NCI-H1694 (cell line): ENCODE measurements around the gene INAFM2.
A peak's percentile ranks its signal among the peaks of the same experiment; 100 is the strongest.

Source experiments
- DNase-seq: peaks from one replicate; lab custom pipeline; 2025; lab: John Stamatoyannopoulos, UW

INAFM2 gene

GRCh38 chr15:40365016-40365415, 41.5 kb downstream of the INAFM2 start:
- DNase-seq: no peak

- DNase-seq: no peak
Measured at GRCh38 chr15:40365624-40366456, 42.3 kb downstream of the INAFM2 start.

GRCh38 chr15:40366457-40367370, 43.2 kb downstream of the INAFM2 start:
- DNase-seq: no peak

GRCh38 chr15:40367371-40367685, 43.8 kb downstream of the INAFM2 start:
- DNase-seq: no peak

GRCh38 chr15:40367686-40368611, 44.5 kb downstream of the INAFM2 start:
- DNase-seq: peak; percentile 68

- no peak for DNase-seq
Measured at GRCh38 chr15:40368719-40369473, 45.4 kb downstream of the INAFM2 start.

GRCh38 chr15:40369474-40369869, 46.0 kb downstream of the INAFM2 start:
- no peak for DNase-seq

- DNase-seq: no peak
Measured at GRCh38 chr15:40369971-40370370, 46.5 kb downstream of the INAFM2 start.

- no peak for DNase-seq
Measured at GRCh38 chr15:40372981-40373380, 49.5 kb downstream of the INAFM2 start.
